HG02642 (cell line): ENCODE results near the gene RTN4R.

ENCODE experiments used
- ATAC-seq: cut with Tn5 transposase; IDR thresholded peaks from one replicate; pipeline ENCODE4 v1.9.1; 2021; ENCODE audit warnings: mild to moderate bottlenecking; ENCODE audit not compliant: unreplicated experiment, poor library complexity

The RTN4R gene

GRCh38 chr22:20244691-20245576 is 23.2 kb downstream of the RTN4R start:
- no peak for ATAC-seq

- no peak for ATAC-seq
These were observed 23.9 kb downstream of the RTN4R start for GRCh38 chr22:20244250-20244648.

- no peak for ATAC-seq
These were observed 24.4 kb downstream of the RTN4R start for GRCh38 chr22:20243537-20244249.

GRCh38 chr22:20243176-20243536 is 25.0 kb downstream of the RTN4R start:
- no peak for ATAC-seq

- ATAC-seq, result no peak
These were observed 25.5 kb downstream of the RTN4R start for GRCh38 chr22:20242393-20243175.

GRCh38 chr22:20241579-20242392 is 26.3 kb downstream of the RTN4R start:
- ATAC-seq, result no peak

- no peak for ATAC-seq
These were observed 27.2 kb downstream of the RTN4R start for GRCh38 chr22:20240900-20241299.

- ATAC-seq, result no peak
These were observed 27.7 kb downstream of the RTN4R start for GRCh38 chr22:20240447-20240764.

- no peak for ATAC-seq
These were observed 28.3 kb downstream of the RTN4R start for GRCh38 chr22:20239676-20240446.

- ATAC-seq, result no peak
These were observed 29.0 kb downstream of the RTN4R start for GRCh38 chr22:20238901-20239675.

GRCh38 chr22:20238536-20238900 is 29.6 kb downstream of the RTN4R start:
- no peak for ATAC-seq

- no peak for ATAC-seq
These were observed 30.4 kb downstream of the RTN4R start for GRCh38 chr22:20237480-20238440.

- ATAC-seq, result no peak
These were observed 31.9 kb downstream of the RTN4R start for GRCh38 chr22:20236052-20236717.

GRCh38 chr22:20235389-20235991 is 32.6 kb downstream of the RTN4R start:
- ATAC-seq, result no peak

GRCh38 chr22:20234760-20235388 is 33.2 kb downstream of the RTN4R start:
- ATAC-seq, result no peak

- ATAC-seq, result no peak
These were observed 33.8 kb downstream of the RTN4R start for GRCh38 chr22:20234314-20234682.
